Activated T-helper 1 cell treated with anti-CD3 and anti-CD28 coated beads, Interleukin-12 subunit alpha, Interleukin-12 subunit beta, Interleukin-2, Interleukin-4 antibody, amounts not matched to agents 30 ng/mL and 10 ng/mL and 1 ng/mL, durations not matched to agents 14 hours and 24 hours and 36 hours (primary cell): ENCODE data around the gene NDST1. TPM values are rescaled to one million over a fixed set of nuclear protein-coding genes. Genes with fewer than 3 reads are reported as not detected.

Source experiments
- DNase-seq: peaks from one replicate; pipeline ENCODE4 v3.0.0; 2021; ENCODE audit warnings: low spot score
- H3K27ac Mint-ChIP-seq: one replicate; pipeline ENCODE4 v1.8.0; 2021; ENCODE audit warnings: mild to moderate bottlenecking, mixed read lengths
- H3K27me3 Mint-ChIP-seq: one replicate; pipeline ENCODE4 v1.8.0; 2022; ENCODE audit warnings: mild to moderate bottlenecking, moderate library complexity, mixed read lengths; ENCODE audit not compliant: insufficient read depth
- H3K36me3 Mint-ChIP-seq: one replicate; pipeline ENCODE4 v1.8.0; 2021; ENCODE audit warnings: low read depth, mixed read lengths
- H3K4me1 Mint-ChIP-seq: one replicate; pipeline ENCODE4 v1.8.0; 2021; ENCODE audit warnings: low read depth, mixed read lengths
- H3K4me3 Mint-ChIP-seq: one replicate; pipeline ENCODE4 v1.8.0; 2021; ENCODE audit warnings: mild to moderate bottlenecking, moderate library complexity, mixed read lengths
- H3K9me3 Mint-ChIP-seq: one replicate; pipeline ENCODE4 v1.8.0; 2021; ENCODE audit warnings: mixed read lengths
- intact Hi-C: fragments of 100-400 bp; cut with micrococcal nuclease; formaldehyde crosslinking; loops from one replicate; pipeline ENCODE4 v1.15.1; 2024
- total RNA-seq: library from RNA; stranded (reverse); gene quantifications from 2 replicates; pipeline ENCODE4 v1.2.3, GENCODE V29; 2022

The NDST1 gene
- total RNA-seq, 1 donor from 2014 or later = 2.8 TPM

DNA sequence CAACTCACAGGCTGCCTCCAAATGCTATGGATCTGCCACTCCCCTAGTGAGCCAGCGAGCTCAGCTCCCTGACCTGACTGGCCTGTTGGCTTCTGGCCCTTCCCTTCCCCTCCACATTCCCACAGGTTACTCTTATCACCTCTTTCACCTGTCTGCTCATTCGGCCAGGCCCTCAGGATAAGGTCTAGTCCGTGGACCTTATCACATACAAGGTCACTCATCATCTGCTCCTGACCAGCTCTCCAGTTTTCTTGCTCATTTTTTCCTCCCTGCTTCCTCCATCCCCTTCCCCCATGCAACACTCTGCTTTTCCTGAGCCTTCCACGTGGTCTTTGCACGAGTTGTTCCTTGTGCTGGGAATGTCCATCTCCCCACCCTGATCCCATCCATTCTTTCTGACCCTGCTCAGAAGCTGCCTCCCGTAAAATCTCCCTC is 25.9 kb upstream of the NDST1 start:
- Mint-ChIP-seq H3K27me3 (peaks cover 15% of the 10 kb centered on the region), H3K9me3 (no peaks in the 10 kb centered on the region), H3K4me3 (no peak overlapping the region), H3K4me1 (no peaks in the 10 kb centered on the region), H3K27ac (no peak overlapping the region), H3K36me3 (no peaks in the 10 kb centered on the region)
- intact Hi-C loops = no loop called here
- no peak for DNase-seq

- H3K27ac Mint-ChIP-seq = peak overlapping the region; percentile 76
- no peaks in the 10 kb centered on the region for H3K4me1 Mint-ChIP-seq
- no peaks in the 10 kb centered on the region for H3K36me3 Mint-ChIP-seq
- intact Hi-C loops = no loop called here
- no peak for DNase-seq
- H3K4me3 Mint-ChIP-seq = peak overlapping the region; percentile 78
- H3K9me3 Mint-ChIP-seq = no peaks in the 10 kb centered on the region
- peaks cover 11% of the 10 kb centered on the region for H3K27me3 Mint-ChIP-seq
Measured at GRCh38 chr5:150484964-150485692, 22.8 kb upstream of the NDST1 start.

DNA sequence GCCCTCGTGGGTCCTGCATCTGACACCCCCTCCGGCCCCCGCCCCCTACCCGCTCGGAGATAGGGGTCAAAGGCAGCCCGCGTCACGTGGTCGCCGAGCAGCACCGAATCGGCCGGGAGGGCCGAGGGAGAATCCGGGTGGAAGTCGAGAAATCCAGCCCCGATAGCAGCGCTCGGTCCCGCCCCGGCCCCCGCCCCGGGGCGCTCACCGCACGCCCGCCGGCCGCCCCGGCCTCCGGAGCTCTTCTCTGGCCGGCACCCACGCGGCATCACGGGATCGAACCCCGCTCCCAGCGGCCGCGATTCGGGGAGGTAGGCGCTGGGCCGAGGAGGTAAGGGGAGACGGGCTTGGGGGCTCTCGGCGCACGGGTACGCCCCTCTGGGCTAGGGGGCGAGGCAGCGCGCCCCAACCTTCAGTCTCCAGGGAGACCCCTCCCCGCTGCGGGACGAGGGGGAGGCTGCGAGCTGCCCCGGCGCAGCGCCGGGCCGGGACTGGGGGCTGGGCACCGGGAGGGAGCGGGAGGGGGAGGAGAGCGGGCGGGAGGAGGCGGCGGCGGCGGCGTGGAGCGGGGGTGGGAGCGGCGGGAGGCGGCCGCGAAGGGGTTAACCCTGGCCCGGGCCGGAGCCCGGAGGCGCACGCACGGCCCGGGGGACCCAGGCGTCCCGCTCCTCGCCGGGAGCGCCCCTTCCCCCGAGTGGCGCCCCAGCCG is 22.1 kb upstream of the NDST1 start:
- DNase-seq = no peak
- Mint-ChIP-seq H3K4me3 (no peak overlapping the region), H3K27me3 (peaks cover 11% of the 10 kb centered on the region)

DNA sequence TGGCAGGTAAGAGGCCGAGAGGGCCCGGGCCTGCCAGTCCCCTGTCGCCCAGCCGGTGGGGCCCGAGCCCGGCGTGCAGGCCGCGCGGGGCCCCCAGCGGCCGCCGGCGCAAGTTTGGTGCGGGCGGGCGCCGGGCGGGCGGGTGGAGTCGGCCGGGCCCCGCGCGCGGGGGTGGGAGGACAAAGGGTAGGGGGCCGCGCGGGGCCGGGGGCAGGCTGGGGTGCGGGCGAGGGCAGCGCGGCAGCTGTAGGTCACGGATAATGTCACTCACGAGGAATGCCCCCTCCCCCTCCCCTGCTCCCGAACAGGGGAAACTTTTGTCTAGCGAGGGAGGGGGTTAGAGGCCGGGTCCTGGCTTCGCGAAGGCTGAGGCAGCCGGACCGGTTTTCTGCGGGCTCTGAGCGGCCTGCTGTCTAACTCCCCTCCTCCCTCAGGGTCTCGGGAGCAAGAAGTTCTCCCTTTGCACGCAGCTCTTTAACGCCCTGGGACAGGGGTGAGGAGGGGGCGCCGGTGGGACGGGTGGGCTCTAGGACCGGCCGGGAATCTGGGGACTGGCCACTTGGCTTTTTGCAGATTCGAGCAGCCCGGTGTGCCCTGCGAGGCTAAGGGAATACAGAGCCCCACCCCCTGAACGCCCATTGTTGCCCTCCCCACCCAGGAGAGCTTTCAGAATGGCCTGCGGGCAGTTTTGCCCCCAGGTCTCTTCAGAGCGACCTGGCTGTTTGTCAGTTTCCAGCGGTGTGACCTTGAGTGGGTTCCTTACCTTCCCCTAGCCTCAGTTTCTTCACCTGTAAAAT is 21.3 kb upstream of the NDST1 start:
- peaks cover 11% of the 10 kb centered on the region for H3K27me3 Mint-ChIP-seq
- peak overlapping the region; percentile 68 for H3K4me3 Mint-ChIP-seq
- intact Hi-C loops = loop anchor here (2.0 kb wide), 3 partner anchors 28 to 74 kb away; partner anchors contain the start of gene CD74
- DNase-seq = peak; percentile 11
- H3K9me3 Mint-ChIP-seq = no peaks in the 10 kb centered on the region
- no peaks in the 10 kb centered on the region for H3K4me1 Mint-ChIP-seq
- H3K36me3 Mint-ChIP-seq = no peaks in the 10 kb centered on the region
- no peak overlapping the region for H3K27ac Mint-ChIP-seq

More for the DNA sequence above, 22.1 kb upstream of the NDST1 start:
- no peak overlapping the region for H3K27ac Mint-ChIP-seq
- intact Hi-C loops = loop anchor here (2.0 kb wide), 3 partner anchors 27 to 73 kb away; partner anchors contain the start of gene CD74
- no peaks in the 10 kb centered on the region for H3K9me3 Mint-ChIP-seq
- H3K4me1 Mint-ChIP-seq = no peaks in the 10 kb centered on the region
- no peaks in the 10 kb centered on the region for H3K36me3 Mint-ChIP-seq

DNA sequence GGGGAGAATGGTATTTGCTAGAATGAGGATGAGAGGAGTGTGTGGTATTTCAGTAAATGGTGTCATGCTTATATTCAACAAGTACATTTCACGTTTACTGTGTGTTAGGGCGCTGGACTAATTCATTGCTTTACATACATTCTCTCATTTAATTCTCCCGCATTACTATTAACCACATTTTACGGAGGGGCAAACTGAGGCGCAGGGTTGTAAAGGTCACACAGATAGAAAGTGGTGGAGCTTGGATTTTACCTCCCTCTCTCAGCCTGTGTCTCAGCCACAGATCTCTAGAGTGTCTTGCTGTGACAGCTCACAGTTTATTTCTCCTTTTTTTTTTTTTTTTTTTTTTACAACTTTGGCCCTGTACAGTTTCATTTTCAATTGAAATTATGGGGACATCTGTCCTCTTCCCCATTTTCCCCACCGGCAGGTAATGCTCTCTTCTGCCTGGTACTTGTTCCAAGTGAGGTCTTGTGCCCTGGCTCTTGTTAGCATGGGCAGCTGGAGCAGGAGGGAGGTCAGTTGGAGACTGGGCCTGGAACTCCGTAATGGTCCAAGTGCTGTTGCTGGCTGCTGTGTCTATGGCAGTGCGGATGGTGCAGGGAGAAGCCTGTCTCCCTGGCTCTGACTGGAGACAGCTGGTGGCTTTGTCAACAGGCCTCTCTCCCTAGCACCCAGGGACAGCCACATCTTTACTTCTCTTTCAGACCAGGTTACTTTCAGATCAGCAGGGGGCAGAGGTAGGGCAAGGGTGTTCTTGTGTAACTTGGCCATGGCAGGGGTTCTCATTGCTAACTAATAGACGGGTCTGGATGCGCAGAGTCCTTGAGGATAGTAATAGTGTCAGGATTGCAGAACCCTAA is 20.5 kb upstream of the NDST1 start:
- Mint-ChIP-seq H3K9me3 (no peaks in the 10 kb centered on the region), H3K4me1 (no peaks in the 10 kb centered on the region), H3K4me3 (peak overlapping the region; percentile 68), H3K36me3 (no peaks in the 10 kb centered on the region), H3K27ac (no peak overlapping the region), H3K27me3 (peaks cover 11% of the 10 kb centered on the region)
- intact Hi-C loops = loop anchor here (2.0 kb wide), 3 partner anchors 29 to 75 kb away; partner anchors contain the start of gene CD74
- no peak for DNase-seq

DNA sequence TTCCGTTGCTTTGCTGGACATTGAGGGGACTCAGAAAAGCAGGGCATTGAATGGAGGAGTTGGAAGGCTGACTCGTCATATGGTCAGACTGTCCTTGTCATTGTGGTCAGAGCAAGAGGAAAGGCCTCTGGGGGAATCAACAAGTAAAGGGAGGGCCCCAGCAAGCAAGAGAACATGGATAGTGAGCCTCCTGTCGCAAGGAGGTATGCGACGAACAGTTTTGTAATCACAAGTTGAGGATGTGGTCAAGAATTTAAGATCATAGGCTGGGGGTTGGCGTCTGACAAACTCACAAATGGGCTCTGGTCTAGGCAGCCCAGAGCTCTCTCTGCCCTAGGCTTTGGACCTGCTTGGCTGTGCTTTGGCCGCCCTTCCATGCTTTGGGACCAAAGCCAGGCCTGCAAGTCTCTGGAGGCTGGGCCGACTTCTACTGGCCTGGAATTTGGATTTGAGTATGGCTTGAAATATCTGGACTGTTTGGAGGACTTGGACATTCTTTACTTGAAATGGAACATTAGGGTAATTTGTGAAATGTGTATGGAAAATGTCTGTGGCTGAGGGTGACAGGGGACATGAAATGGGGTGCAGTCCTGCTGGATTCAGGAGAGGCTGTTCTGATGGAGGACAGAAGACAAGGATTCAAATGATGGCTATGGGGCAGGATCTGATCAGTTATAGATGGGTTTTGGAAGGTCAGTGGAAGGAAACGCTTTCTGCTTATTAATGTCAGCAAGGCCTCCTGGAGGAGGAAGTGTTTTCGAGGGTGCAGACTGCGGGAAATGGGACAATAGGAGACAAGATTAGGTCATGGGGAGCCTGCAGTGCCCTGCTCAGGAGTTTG is 19.2 kb upstream of the NDST1 start:
- no peak for DNase-seq
- Mint-ChIP-seq H3K27me3 (peaks cover 11% of the 10 kb centered on the region), H3K9me3 (no peaks in the 10 kb centered on the region), H3K4me3 (no peak overlapping the region), H3K27ac (no peak overlapping the region), H3K36me3 (no peaks in the 10 kb centered on the region), H3K4me1 (no peaks in the 10 kb centered on the region)
- intact Hi-C loops = no loop called here

DNA sequence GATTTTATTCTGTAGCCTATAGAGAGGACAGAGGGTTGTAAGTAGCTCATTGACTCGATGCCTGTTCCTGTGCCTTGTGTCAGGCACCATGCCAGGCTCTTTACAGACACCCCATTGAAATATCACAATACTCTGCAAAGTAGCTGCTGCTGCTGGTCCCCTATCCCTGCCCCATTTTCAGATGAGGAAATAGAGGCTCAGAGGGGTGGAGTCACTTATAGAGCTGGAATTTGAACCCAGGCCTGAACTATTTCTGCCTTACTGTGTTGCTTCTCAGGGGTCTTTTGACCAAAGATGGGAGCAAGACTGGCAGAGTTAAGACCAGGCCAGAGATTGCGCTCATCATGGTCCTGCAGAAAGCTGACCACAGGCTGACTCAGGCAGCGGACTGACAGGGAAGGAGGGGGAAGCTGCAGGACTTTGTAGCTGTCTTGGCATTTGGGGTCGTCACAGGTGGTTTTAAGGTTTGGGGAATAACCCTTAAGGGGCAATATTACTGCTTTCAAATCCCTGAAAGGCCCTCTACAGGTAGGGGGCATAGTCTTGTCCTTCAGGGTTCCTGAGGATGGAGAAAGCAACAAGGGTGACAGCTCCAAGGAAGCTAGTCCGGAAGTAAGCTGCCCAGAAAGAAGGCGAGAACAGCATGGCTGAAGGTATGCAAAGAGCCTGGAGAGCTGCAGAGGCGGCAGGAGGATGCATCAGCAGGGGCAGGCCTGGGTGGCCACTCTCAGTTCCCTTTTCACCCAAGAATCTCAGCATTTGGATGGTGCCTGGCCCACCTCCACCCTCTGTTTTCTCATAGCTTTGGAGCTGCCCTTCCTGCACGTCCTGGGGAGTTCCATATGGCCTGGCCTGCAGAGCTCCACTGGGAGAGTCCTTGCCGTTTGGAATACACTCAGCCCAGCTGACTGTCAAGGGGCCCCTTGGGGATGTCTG is 18.3 kb upstream of the NDST1 start:
- H3K9me3 Mint-ChIP-seq = no peaks in the 10 kb centered on the region
- no peaks in the 10 kb centered on the region for H3K4me1 Mint-ChIP-seq
- H3K27me3 Mint-ChIP-seq = peaks cover 11% of the 10 kb centered on the region
- no peak for DNase-seq
- H3K36me3 Mint-ChIP-seq = no peaks in the 10 kb centered on the region
- intact Hi-C loops = no loop called here
- H3K4me3 Mint-ChIP-seq = no peak overlapping the region
- H3K27ac Mint-ChIP-seq = no peak overlapping the region

GRCh38 chr5:150490296-150490669 is 17.6 kb upstream of the NDST1 start:
- Mint-ChIP-seq H3K36me3 (no peaks in the 10 kb centered on the region), H3K27ac (no peak overlapping the region), H3K4me3 (no peak overlapping the region), H3K4me1 (no peaks in the 10 kb centered on the region), H3K9me3 (no peaks in the 10 kb centered on the region), H3K27me3 (peaks cover 6% of the 10 kb centered on the region)
- no peak for DNase-seq
- intact Hi-C loops = no loop called here

DNA sequence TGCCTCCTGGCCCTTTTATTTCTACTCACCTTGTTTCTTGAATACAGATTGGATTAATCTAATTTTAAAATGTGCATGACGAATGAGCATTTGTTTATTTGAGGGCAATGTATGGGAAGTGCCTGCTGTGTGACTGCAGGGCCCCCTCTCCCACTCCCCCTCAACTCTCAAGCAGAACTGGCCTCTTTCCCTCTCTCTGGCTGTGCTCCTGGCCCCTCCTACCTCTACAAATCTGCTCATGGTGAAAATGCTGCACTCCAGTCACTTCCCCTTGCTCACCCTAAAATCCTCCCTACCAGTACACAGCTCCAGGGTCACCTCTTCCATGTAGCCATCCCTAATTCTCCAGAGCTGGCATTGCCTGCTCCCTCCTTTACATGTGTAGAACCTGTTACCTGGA is 17.2 kb upstream of the NDST1 start:
- no peak for DNase-seq
- intact Hi-C loops = no loop called here
- no peak overlapping the region for H3K27ac Mint-ChIP-seq
- peaks cover 6% of the 10 kb centered on the region for H3K27me3 Mint-ChIP-seq
- H3K4me1 Mint-ChIP-seq = no peaks in the 10 kb centered on the region
- no peaks in the 10 kb centered on the region for H3K9me3 Mint-ChIP-seq
- H3K4me3 Mint-ChIP-seq = no peak overlapping the region
- no peaks in the 10 kb centered on the region for H3K36me3 Mint-ChIP-seq

GRCh38 chr5:150491876-150492275 is 16.1 kb upstream of the NDST1 start:
- H3K27ac Mint-ChIP-seq = no peak overlapping the region
- intact Hi-C loops = no loop called here
- H3K9me3 Mint-ChIP-seq = no peaks in the 10 kb centered on the region
- peaks cover 6% of the 10 kb centered on the region for H3K27me3 Mint-ChIP-seq
- DNase-seq = no peak
- no peaks in the 10 kb centered on the region for H3K36me3 Mint-ChIP-seq
- no peak overlapping the region for H3K4me3 Mint-ChIP-seq
- no peaks in the 10 kb centered on the region for H3K4me1 Mint-ChIP-seq

GRCh38 chr5:150492621-150493020 is 15.3 kb upstream of the NDST1 start:
- Mint-ChIP-seq H3K4me3 (no peak overlapping the region), H3K27ac (no peak overlapping the region), H3K27me3 (peaks cover 1% of the 10 kb centered on the region), H3K9me3 (no peaks in the 10 kb centered on the region), H3K4me1 (no peaks in the 10 kb centered on the region), H3K36me3 (no peaks in the 10 kb centered on the region)
- DNase-seq = no peak
- intact Hi-C loops = no loop called here
